HepG2 (cell line): ENCODE measurements around the gene NFE2L2. TPM values are rescaled to one million over a fixed set of nuclear protein-coding genes. Genes with fewer than 3 reads are reported as not detected.

ENCODE experiments used
- GABPB1 ChIP-seq: IDR thresholded peaks from 2 replicates; pipeline ENCODE4 v1.6.1; 2016; ENCODE audit warnings: mild to moderate bottlenecking, missing genetic modification reagents, moderate library complexity, missing compliant biosample characterization
- NFIC ChIP-seq: IDR thresholded peaks from 2 replicates; pipeline ENCODE4 v1.6.1; 2012; ENCODE audit warnings: mild to moderate bottlenecking, low read length, inconsistent platforms
- STAT5B ChIP-seq: sonication (generic); formaldehyde crosslinking; IDR thresholded peaks from 2 replicates; pipeline ENCODE4 v1.4.0; 2020; ENCODE audit warnings: missing genetic modification reagents
- ZBTB1 ChIP-seq: sonication (generic); formaldehyde crosslinking; IDR thresholded peaks from 2 replicates; pipeline ENCODE4 v1.4.0; 2020; ENCODE audit warnings: missing genetic modification reagents, borderline replicate concordance
- ZNF12 ChIP-seq: sonication (generic); formaldehyde crosslinking; IDR thresholded peaks from 2 replicates; pipeline ENCODE4 v1.5.0; 2020; ENCODE audit warnings: missing genetic modification reagents
- ZNF362 ChIP-seq: sonication (generic); formaldehyde crosslinking; IDR thresholded peaks from 2 replicates; pipeline ENCODE4 v1.4.0; 2020; ENCODE audit warnings: missing genetic modification reagents, mild to moderate bottlenecking, borderline replicate concordance
- polyA plus RNA-seq, 8 experiments: library from polyadenylated mRNA; depleted of rRNA in 3 of 8; stranded (reverse) in 7 of 8; unstranded in 1 of 8; fragments of >200 nt; fragmentation: Illumina TruSeq in 4 of 8; extraction: Trizol in 4 of 8; gene quantifications; 2 replicates each; pipeline versions ENCODE4 v1.2.1 to v1.2.3, GENCODE V29; 2011 to 2016; ENCODE audit warnings: low read depth in 4 of 8, missing spikeins in 1 of 8, mixed read lengths in 1 of 8; ENCODE audit not compliant: insufficient read depth in 1 of 8
- total RNA-seq, 5 experiments: library from RNA; depleted of rRNA; stranded (reverse); fragments of >200 nt; fragmentation: Illumina TruSeq; extraction: Trizol; gene quantifications; 2 replicates each; pipeline ENCODE4 v1.2.3, GENCODE V29; 2016; ENCODE audit warnings: low read depth in 1 of 5
- TF ChIP-seq, protein P1 (sequence below), 2 experiments: sonication (generic) in 1 of 2; formaldehyde crosslinking in 1 of 2; IDR thresholded peaks; 2 replicates each; pipeline versions ENCODE4 v1.4.0 to v1.6.1; 2016 to 2020; ENCODE audit warnings: borderline replicate concordance in 1 of 2, low read depth in 1 of 2, mild to moderate bottlenecking in 1 of 2, missing genetic modification reagents in 1 of 2
- TF ChIP-seq, protein P2 (sequence below): sonication (generic); formaldehyde crosslinking; IDR thresholded peaks from 2 replicates; pipeline ENCODE4 v1.8.1; 2023; ENCODE audit warnings: mild to moderate bottlenecking, inconsistent platforms, moderate library complexity, missing genetic modification reagents, borderline replicate concordance
- TF ChIP-seq, protein P3 (sequence below), 2 experiments: fragments of 450-650 bp in 1 of 2; sonication (generic) in 1 of 2; formaldehyde crosslinking in 1 of 2; IDR thresholded peaks; 2 replicates each; pipeline versions ENCODE4 v1.6.1 to v1.8.0; 2016 to 2022; ENCODE audit warnings: antibody characterized with exemption in 1 of 2, mild to moderate bottlenecking in 1 of 2, missing genetic modification reagents in 1 of 2

Gene NFE2L2
- total and polyA plus RNA-seq, 2 of the 13 experiments (the other 11 are each of a cell fraction or from before 2014, with no cell fraction given): 84.6 to 215 TPM

- TF ChIP-seq, protein P1, sequence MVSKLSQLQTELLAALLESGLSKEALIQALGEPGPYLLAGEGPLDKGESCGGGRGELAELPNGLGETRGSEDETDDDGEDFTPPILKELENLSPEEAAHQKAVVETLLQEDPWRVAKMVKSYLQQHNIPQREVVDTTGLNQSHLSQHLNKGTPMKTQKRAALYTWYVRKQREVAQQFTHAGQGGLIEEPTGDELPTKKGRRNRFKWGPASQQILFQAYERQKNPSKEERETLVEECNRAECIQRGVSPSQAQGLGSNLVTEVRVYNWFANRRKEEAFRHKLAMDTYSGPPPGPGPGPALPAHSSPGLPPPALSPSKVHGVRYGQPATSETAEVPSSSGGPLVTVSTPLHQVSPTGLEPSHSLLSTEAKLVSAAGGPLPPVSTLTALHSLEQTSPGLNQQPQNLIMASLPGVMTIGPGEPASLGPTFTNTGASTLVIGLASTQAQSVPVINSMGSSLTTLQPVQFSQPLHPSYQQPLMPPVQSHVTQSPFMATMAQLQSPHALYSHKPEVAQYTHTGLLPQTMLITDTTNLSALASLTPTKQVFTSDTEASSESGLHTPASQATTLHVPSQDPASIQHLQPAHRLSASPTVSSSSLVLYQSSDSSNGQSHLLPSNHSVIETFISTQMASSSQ (IDR thresholded peaks at IDR 0.05; ENCODE audit: low read depth): no peak
- TF ChIP-seq, protein P1 (CRISPR knock-in tag; IDR thresholded peaks at IDR 0.05; ENCODE audit: borderline replicate concordance): peak; percentile 71; the same call in 1 of the 2 replicates
- TF ChIP-seq ZNF12 (CRISPR knock-in tag): peak; percentile 78; the same call in 1 of the 2 replicates
- TF ChIP-seq GABPB1 (CRISPR knock-in tag): peak; percentile 87
- no peak for TF ChIP-seq ZBTB1 (CRISPR knock-in tag)
- TF ChIP-seq, protein P2, sequence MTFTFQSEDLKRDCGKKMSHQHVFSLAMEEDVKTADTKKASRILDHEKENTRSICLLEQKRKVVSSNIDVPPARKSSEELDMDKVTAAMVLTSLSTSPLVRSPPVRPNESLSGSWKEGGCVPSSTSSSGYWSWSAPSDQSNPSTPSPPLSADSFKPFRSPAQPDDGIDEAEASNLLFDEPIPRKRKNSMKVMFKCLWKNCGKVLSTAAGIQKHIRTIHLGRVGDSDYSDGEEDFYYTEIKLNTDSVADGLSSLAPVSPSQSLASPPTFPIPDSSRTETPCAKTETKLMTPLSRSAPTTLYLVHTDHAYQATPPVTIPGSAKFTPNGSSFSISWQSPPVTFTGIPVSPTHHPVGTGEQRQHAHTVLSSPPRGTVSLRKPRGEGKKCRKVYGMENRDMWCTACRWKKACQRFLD: no peak
- TF ChIP-seq NFIC: peak; percentile 75; the same call in 1 of the 2 replicates
- TF ChIP-seq, protein P3, sequence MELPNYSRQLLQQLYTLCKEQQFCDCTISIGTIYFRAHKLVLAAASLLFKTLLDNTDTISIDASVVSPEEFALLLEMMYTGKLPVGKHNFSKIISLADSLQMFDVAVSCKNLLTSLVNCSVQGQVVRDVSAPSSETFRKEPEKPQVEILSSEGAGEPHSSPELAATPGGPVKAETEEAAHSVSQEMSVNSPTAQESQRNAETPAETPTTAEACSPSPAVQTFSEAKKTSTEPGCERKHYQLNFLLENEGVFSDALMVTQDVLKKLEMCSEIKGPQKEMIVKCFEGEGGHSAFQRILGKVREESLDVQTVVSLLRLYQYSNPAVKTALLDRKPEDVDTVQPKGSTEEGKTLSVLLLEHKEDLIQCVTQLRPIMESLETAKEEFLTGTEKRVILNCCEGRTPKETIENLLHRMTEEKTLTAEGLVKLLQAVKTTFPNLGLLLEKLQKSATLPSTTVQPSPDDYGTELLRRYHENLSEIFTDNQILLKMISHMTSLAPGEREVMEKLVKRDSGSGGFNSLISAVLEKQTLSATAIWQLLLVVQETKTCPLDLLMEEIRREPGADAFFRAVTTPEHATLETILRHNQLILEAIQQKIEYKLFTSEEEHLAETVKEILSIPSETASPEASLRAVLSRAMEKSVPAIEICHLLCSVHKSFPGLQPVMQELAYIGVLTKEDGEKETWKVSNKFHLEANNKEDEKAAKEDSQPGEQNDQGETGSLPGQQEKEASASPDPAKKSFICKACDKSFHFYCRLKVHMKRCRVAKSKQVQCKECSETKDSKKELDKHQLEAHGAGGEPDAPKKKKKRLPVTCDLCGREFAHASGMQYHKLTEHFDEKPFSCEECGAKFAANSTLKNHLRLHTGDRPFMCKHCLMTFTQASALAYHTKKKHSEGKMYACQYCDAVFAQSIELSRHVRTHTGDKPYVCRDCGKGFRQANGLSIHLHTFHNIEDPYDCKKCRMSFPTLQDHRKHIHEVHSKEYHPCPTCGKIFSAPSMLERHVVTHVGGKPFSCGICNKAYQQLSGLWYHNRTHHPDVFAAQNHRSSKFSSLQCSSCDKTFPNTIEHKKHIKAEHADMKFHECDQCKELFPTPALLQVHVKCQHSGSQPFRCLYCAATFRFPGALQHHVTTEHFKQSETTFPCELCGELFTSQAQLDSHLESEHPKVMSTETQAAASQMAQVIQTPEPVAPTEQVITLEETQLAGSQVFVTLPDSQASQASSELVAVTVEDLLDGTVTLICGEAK (IDR thresholded peaks at IDR 0.05): no peak
- TF ChIP-seq, protein P3 (CRISPR knock-in tag; IDR thresholded peaks at IDR 0.05): peak; percentile 59; the same call in 1 of the 2 replicates
- no peak for TF ChIP-seq STAT5B
- TF ChIP-seq ZNF362 (CRISPR knock-in tag): peak; percentile 90
These were observed 76.8 kb downstream of the NFE2L2 start (continued) for GRCh38 chr2:177187631-177188312.
